ENCODE measurements around the gene TNIP2.

DNA sequence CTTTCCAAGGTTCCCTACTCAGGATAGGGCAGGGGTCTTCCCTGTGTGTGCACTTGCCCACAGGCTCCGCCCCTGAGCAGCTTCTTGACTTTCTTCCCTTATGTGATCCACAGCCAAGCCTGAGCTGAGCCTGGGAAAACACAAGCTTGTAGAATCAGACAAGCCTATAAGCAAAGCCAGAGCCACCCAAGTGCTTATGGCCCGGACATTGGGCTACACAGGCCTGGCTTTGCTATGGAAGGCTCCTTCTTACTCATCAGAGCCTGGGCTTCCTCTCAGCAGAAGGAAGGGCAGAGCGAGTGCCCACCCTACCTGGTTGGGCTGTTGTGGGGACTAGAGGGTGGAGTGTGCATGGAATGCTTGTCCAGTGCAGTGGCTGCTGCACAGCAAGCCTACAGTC, 1.3 kb upstream of the TNIP2 start:
- TF ChIP-seq CTCF (IDR thresholded peaks at IDR 0.05; ENCODE audit: low read depth, low read length) (no peak), EZH2phosphoT487 (IDR thresholded peaks at IDR 0.05; ENCODE audit: low read depth) (no peak)

Measured in OCI-LY3 (cell line).